ENCODE measurements around the gene PCYT1B. TPM values are rescaled to one million over a fixed set of nuclear protein-coding genes. Genes with fewer than 3 reads are reported as not detected.

Gene PCYT1B
- total RNA-seq (2016; rRNA removed; fragmentation: Illumina TruSeq; extraction: Trizol) (9.2 and 15.9 TPM in 2 replicates), polyA plus RNA-seq (2011; rRNA removed) (3.8 and 6.1 TPM in 2 replicates), polyA minus RNA-seq (2011; rRNA and poly(A)+ RNA removed; ENCODE audit: low replicate concordance) (8.9 TPM in 1 of 2 replicates, not detected in the other), Bru-seq, nascent RNA (percentile 62 among the genes with signal in this experiment), BruChase-seq, experiment 1, labeled RNA remaining after a 6-hour chase (percentile 58 among the genes with signal in this experiment), BruChase-seq, experiment 2, labeled RNA remaining after a 2-hour chase (percentile 56 among the genes with signal in this experiment)
- total RNA-seq (2016; cell fraction: cytosol; rRNA removed; fragmentation: Illumina TruSeq; extraction: Trizol; ENCODE audit: low read depth) = 1.7 and 1.9 TPM in 2 replicates
- total RNA-seq (2016; cell fraction: insoluble cytoplasmic fraction; rRNA removed; fragmentation: Illumina TruSeq; extraction: Trizol) = 9.1 and 14.7 TPM in 2 replicates
- 3.4 TPM in 2 replicates for total RNA-seq (2016; cell fraction: membrane; rRNA removed; fragmentation: Illumina TruSeq; extraction: Trizol)
- 5.7 and 7.7 TPM in 2 replicates for total RNA-seq (2016; cell fraction: nucleus; rRNA removed; fragmentation: Illumina TruSeq; extraction: Trizol)
- polyA plus RNA-seq (2011; cell fraction: cytosol; rRNA removed) = 3.0 and 3.8 TPM in 2 replicates
- polyA plus RNA-seq (2011; cell fraction: nucleus; rRNA removed) = 3.2 and 3.7 TPM in 2 replicates
- polyA plus RNA-seq (2012) = 0.72 and 1.4 TPM in 2 replicates
- polyA plus RNA-seq (2016; cell fraction: cytosol; fragmentation: Illumina TruSeq; extraction: Trizol; ENCODE audit: low read depth) = 1.5 TPM in 2 replicates
- polyA plus RNA-seq (2016; cell fraction: insoluble cytoplasmic fraction; fragmentation: Illumina TruSeq; extraction: Trizol; ENCODE audit: low read depth) = 10.8 and 11.6 TPM in 2 replicates
- polyA plus RNA-seq (2016; cell fraction: membrane; fragmentation: Illumina TruSeq; extraction: Trizol; ENCODE audit: low read depth) = 2.1 and 2.3 TPM in 2 replicates
- 7.3 and 9.5 TPM in 2 replicates for polyA plus RNA-seq (2016; cell fraction: nucleus; fragmentation: Illumina TruSeq; extraction: Trizol; ENCODE audit: insufficient read depth, low read depth)
- polyA minus RNA-seq (2011; cell fraction: cytosol; rRNA and poly(A)+ RNA removed) = 3.4 and 5.6 TPM in 2 replicates
- polyA minus RNA-seq (2011; cell fraction: nucleus; rRNA and poly(A)+ RNA removed) = 2.3 and 3.0 TPM in 2 replicates
- long read RNA-seq, experiment 1, full-length matches to known transcripts = 8 of 12 reads
- long read RNA-seq, experiment 1, partial matches to known transcripts = 2 of 12 reads
- long read RNA-seq, experiment 1, other reads (novel, unspliced or antisense) = 2 of 12 reads
- long read RNA-seq, experiment 2, full-length matches to known transcripts = 4 of 15 reads
- long read RNA-seq, experiment 2, partial matches to known transcripts = 1 of 15 reads
- long read RNA-seq, experiment 2, other reads (novel, unspliced or antisense) = 10 of 15 reads

DNA sequence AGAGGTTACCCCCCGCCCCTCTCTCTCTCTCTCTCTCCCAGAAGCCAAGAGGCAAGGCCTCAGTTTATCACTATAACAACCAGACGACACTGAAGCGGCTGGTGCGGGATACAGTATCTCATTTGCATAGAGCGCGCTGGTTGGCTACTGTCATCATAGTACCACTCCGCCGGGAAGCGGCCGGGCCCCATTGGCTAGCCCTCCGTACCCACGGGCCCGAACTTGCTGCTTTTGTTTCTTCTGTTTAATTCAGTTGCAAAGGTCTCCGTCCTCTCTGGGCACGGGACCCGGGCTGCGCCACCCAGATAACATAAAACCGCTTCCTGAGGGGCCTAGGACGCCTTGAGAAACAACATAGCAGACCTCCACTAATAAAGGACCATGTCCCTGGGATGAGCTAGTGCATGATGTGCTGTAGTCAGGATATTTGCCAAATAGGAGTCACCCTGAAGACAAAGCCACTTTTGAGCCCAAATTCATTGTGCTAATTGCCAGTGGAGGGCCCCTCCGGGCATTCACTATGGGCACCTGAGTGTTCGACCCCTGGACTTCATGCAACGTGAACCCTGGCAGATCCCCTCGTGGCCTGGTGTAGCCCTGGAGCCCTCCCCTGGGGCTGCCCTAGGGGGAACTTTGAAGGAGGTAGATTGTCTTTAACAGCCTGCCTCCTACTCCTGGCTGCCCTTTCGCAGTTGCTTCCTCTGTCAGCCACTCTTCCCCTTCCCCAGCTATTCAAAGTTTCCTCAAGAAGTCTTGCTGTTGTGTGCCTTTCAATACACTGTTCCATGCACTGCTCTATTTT lies at the start of gene PCYT1B:
PCYT1B (minus strand) TSS at position 91 of the 802 bp plus-strand sequence. CDS start 242 bp downstream, outside the sequence.
- Histone ChIP-seq H3K36me3 (replicated peaks in 1 of 2; ENCODE audit: control insufficient read depth in 1 of 2, insufficient read depth in 2 of 2, low read length in 2 of 2) (no peaks in the 10 kb centered on the region), H3K9me3 (ENCODE audit: low read length) (no peaks in the 10 kb centered on the region), H3K27ac (ENCODE audit: extremely low read length, insufficient read depth, low read length) (no peak within 1 kb of the TSS), H3K27me3 (ENCODE audit: control insufficient read depth in 1 of 2, insufficient read depth in 2 of 2, low read length in 2 of 2) (no peaks in the 10 kb centered on the region), H3K4me1 (ENCODE audit: insufficient read depth, low read length) (peaks cover 23% of the 10 kb centered on the region), H2AFZ (ENCODE audit: low read length) (no peak within 1 kb of the TSS), H3K4me2 (ENCODE audit: low read depth, low read length) (no peak within 1 kb of the TSS), H4K20me1 (ENCODE audit: insufficient read depth, low read length) (no peaks in the 10 kb centered on the region), H3K4me3 (replicated peaks in 1 of 3; ENCODE audit: insufficient read depth in 1 of 3, low read depth in 2 of 3, low read length in 3 of 3) (no peak within 1 kb of the TSS), H3K9ac (ENCODE audit: insufficient read depth, low read depth, low read length) (no peak within 1 kb of the TSS), H3K79me2 (ENCODE audit: insufficient read depth, low read length) (no peaks in the 10 kb centered on the region)
- in situ Hi-C loops (cut with HindIII; ENCODE audit: extremely low pct_ligation_motif_present, low pct_unique_long_range_greater_than_20kb) = no loop called here
- CTCF ChIA-PET (ENCODE audit: low intra/inter-chr PET ratio, low total read pairs) = no interaction called here
- WGBS (ENCODE audit: low lambda C conversion rate) = 93% methylated on average over 19 of the region's 24 CpGs
- POLR2A ChIA-PET = no interaction called here
- intact Hi-C loops (cut with micrococcal nuclease; ENCODE audit: unreplicated experiment) = no loop called here
- no peak for FAIRE-seq
- no peak for ATAC-seq
- BruUV-seq (replicated peaks) = no TSS peak
- DNase-seq (ENCODE audit: low spot score) = no peak
- TF ChIP-seq DNMT3B (CRISPR knock-in tag; conservative IDR thresholded peaks at IDR 0.05) = no peak
- no peak for TF ChIP-seq NFIC (IDR thresholded peaks at IDR 0.05; ENCODE audit: low read length)
- TF ChIP-seq ZNF75D (CRISPR knock-in tag; IDR thresholded peaks at IDR 0.05; ENCODE audit: borderline replicate concordance) = no peak
- TF ChIP-seq AKNA (CRISPR knock-in tag; IDR thresholded peaks at IDR 0.05; ENCODE audit: borderline replicate concordance) = no peak
- no peak for TF ChIP-seq ZNF512B (CRISPR knock-in tag; IDR thresholded peaks at IDR 0.05; ENCODE audit: borderline replicate concordance)
- TF ChIP-seq, protein P1, sequence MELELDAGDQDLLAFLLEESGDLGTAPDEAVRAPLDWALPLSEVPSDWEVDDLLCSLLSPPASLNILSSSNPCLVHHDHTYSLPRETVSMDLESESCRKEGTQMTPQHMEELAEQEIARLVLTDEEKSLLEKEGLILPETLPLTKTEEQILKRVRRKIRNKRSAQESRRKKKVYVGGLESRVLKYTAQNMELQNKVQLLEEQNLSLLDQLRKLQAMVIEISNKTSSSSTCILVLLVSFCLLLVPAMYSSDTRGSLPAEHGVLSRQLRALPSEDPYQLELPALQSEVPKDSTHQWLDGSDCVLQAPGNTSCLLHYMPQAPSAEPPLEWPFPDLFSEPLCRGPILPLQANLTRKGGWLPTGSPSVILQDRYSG (CRISPR knock-in tag; IDR thresholded peaks at IDR 0.05) = no peak
- TF ChIP-seq NR0B2 (CRISPR knock-in tag; IDR thresholded peaks at IDR 0.05) = no peak

Data from HepG2 (cell line).